H9 (cell line): ENCODE results near the gene NTPCR. TPM values are rescaled to one million over a fixed set of nuclear protein-coding genes. Genes with fewer than 3 reads are reported as not detected.

Experiments
- DNase-seq: peaks from one replicate; pipeline ENCODE4 v3.0.0-alpha.2; 2017
- H2AFZ ChIP-seq: one replicate; pipeline ENCODE4 v1.6.1; 2013; ENCODE audit warnings: mild to moderate bottlenecking, low read length, control low read depth, moderate library complexity
- H2AK5ac ChIP-seq: 2 replicates; pipeline ENCODE4 v1.6.1; 2013; ENCODE audit warnings: low read length, control low read depth, mixed read lengths; ENCODE audit not compliant: insufficient read length
- H2BK120ac ChIP-seq: one replicate; pipeline ENCODE4 v1.6.1; 2013; ENCODE audit warnings: low read depth, mild to moderate bottlenecking, low read length, control low read depth, inconsistent platforms; ENCODE audit not compliant: poor library complexity, severe bottlenecking
- H2BK12ac ChIP-seq: 2 replicates; pipeline ENCODE4 v1.6.1; 2013; ENCODE audit warnings: low read length, control low read depth, mixed read lengths, low read depth; ENCODE audit not compliant: insufficient read length
- H2BK15ac ChIP-seq: 2 replicates; pipeline ENCODE4 v1.6.1; 2013; ENCODE audit warnings: low read depth, low read length, control low read depth
- H2BK20ac ChIP-seq: one replicate; pipeline ENCODE4 v1.6.1; 2013; ENCODE audit warnings: low read depth, mild to moderate bottlenecking, low read length, control low read depth, inconsistent platforms; ENCODE audit not compliant: poor library complexity, severe bottlenecking
- H2BK5ac ChIP-seq: 2 replicates; pipeline ENCODE4 v1.6.1; 2013; ENCODE audit warnings: low read length, control low read depth, mixed read lengths; ENCODE audit not compliant: insufficient read length
- H3K14ac ChIP-seq: 2 replicates; pipeline ENCODE4 v1.6.1; 2013; ENCODE audit warnings: low read length, control low read depth; ENCODE audit not compliant: insufficient read depth
- H3K18ac ChIP-seq: 2 replicates; pipeline ENCODE4 v1.6.1; 2013; ENCODE audit warnings: low read depth, mild to moderate bottlenecking, mixed read lengths, low read length, control low read depth; ENCODE audit not compliant: insufficient read length
- H3K23ac ChIP-seq: 2 replicates; pipeline ENCODE4 v1.6.1; 2013; ENCODE audit warnings: low read length, control low read depth, mixed read lengths, low read depth; ENCODE audit not compliant: insufficient read length
- H3K23me2 ChIP-seq: 2 replicates; pipeline ENCODE4 v1.6.1; 2013; ENCODE audit warnings: low read depth, mild to moderate bottlenecking, mixed read lengths, low read length, control low read depth; ENCODE audit not compliant: insufficient read length, poor library complexity, severe bottlenecking
- H3K27ac ChIP-seq: 2 replicates; pipeline ENCODE4 v1.5.1; 2013; ENCODE audit warnings: low read length, control low read depth, mixed read lengths, low read depth; ENCODE audit not compliant: insufficient read length
- H3K27me3 ChIP-seq: 2 replicates; pipeline ENCODE4 v1.6.1; 2013; ENCODE audit warnings: low read length, control low read depth, inconsistent platforms; ENCODE audit not compliant: insufficient read depth
- H3K4ac ChIP-seq: 2 replicates; pipeline ENCODE4 v1.6.1; 2013; ENCODE audit warnings: low read depth, mild to moderate bottlenecking, control low read depth, inconsistent platforms, low read length, moderate library complexity
- H3K4me1 ChIP-seq: 2 replicates; pipeline ENCODE4 v1.6.1; 2013; ENCODE audit warnings: low read length, control low read depth, inconsistent platforms; ENCODE audit not compliant: insufficient read depth
- H3K4me2 ChIP-seq: 2 replicates; pipeline ENCODE4 v1.6.1; 2013; ENCODE audit warnings: low read length, control low read depth, mixed read lengths; ENCODE audit not compliant: insufficient read length, insufficient read depth
- H3K56ac ChIP-seq: 2 replicates; pipeline ENCODE4 v1.6.1; 2013; ENCODE audit warnings: low read depth, mild to moderate bottlenecking, mixed read lengths, low read length, control low read depth; ENCODE audit not compliant: insufficient read length
- H3K79me1 ChIP-seq: 2 replicates; pipeline ENCODE4 v1.6.1; 2013; ENCODE audit warnings: low read depth, mild to moderate bottlenecking, moderate library complexity, low read length, control low read depth, inconsistent platforms; ENCODE audit not compliant: insufficient read depth, poor library complexity, severe bottlenecking
- H3K79me2 ChIP-seq: 2 replicates; pipeline ENCODE4 v1.6.1; 2013; ENCODE audit warnings: low read length, control low read depth, inconsistent platforms; ENCODE audit not compliant: insufficient read depth
- H3K9ac ChIP-seq: 2 replicates; pipeline ENCODE4 v1.6.1; 2013; ENCODE audit warnings: low read length, control low read depth, mixed read lengths; ENCODE audit not compliant: insufficient read length; ENCODE audit errors: extremely low read depth
- H3K9me3 ChIP-seq: one replicate; pipeline ENCODE4 v1.6.1; 2013; ENCODE audit warnings: low read depth, low read length, inconsistent platforms; ENCODE audit not compliant: control insufficient read depth
- H3T11ph ChIP-seq: one replicate; pipeline ENCODE4 v1.6.1; 2013; ENCODE audit warnings: mild to moderate bottlenecking, low read length, control low read depth, inconsistent platforms
- H4K20me1 ChIP-seq: one replicate; pipeline ENCODE4 v1.6.1; 2013; ENCODE audit not compliant: control insufficient read depth, insufficient read length, insufficient read depth
- H4K5ac ChIP-seq: 2 replicates; pipeline ENCODE4 v1.6.1; 2013; ENCODE audit warnings: low read depth, mild to moderate bottlenecking, mixed read lengths, low read length, control low read depth; ENCODE audit not compliant: insufficient read length
- H4K8ac ChIP-seq: replicated peaks from 2 replicates; pipeline ENCODE4 v1.6.1; 2013; ENCODE audit warnings: low read length, control low read depth, mixed read lengths, low read depth; ENCODE audit not compliant: insufficient read length
- H4K91ac ChIP-seq: 2 replicates; pipeline ENCODE4 v1.6.1; 2013; ENCODE audit warnings: low read depth, mild to moderate bottlenecking, moderate library complexity, mixed read lengths, low read length, control low read depth; ENCODE audit not compliant: insufficient read length
- H3K27ac Mint-ChIP-seq, 3 experiments: 2 replicates in 2 of 3; 3 replicates in 1 of 3; pipeline ENCODE4 v1.8.0; 2020 to 2021; ENCODE audit warnings: mixed read lengths in 3 of 3, mild to moderate bottlenecking in 1 of 3, moderate library complexity in 1 of 3
- H3K27me3 Mint-ChIP-seq: 2 replicates; pipeline ENCODE4 v1.8.0; 2021; ENCODE audit warnings: low read depth, mild to moderate bottlenecking, moderate library complexity, mixed read lengths
- H3K36me3 Mint-ChIP-seq, 3 experiments: 2 replicates in 2 of 3; 3 replicates in 1 of 3; pipeline ENCODE4 v1.8.0; 2020 to 2021; ENCODE audit warnings: low read depth in 3 of 3, mixed read lengths in 3 of 3; ENCODE audit not compliant: insufficient read depth in 1 of 3
- H3K4me1 Mint-ChIP-seq, 2 experiments: 2 replicates each; pipeline ENCODE4 v1.8.0; 2020; ENCODE audit warnings: mixed read lengths in 2 of 2
- H3K4me3 Mint-ChIP-seq, 2 experiments: 2 replicates in 1 of 2; 3 replicates in 1 of 2; pipeline ENCODE4 v1.8.0; 2020 to 2021; ENCODE audit warnings: mild to moderate bottlenecking in 2 of 2, mixed read lengths in 2 of 2, moderate library complexity in 1 of 2
- H3K9me3 Mint-ChIP-seq, 2 experiments: 2 replicates in 1 of 2; 3 replicates in 1 of 2; pipeline ENCODE4 v1.8.0; 2020; ENCODE audit warnings: mild to moderate bottlenecking in 2 of 2, mixed read lengths in 2 of 2, moderate library complexity in 1 of 2
- WGBS: extraction: QIAGEN DNeasy Blood & Tissue Kit; methylation state at CpG from one replicate; pipeline ENCODE4 v1.1.7; 2013; ENCODE audit warnings: missing lambda C conversion rate, low lambda C conversion rate, mixed read lengths; ENCODE audit not compliant: insufficient read length; ENCODE audit errors: extremely low coverage; 5-methylcytosine and 5-hydroxymethylcytosine counted together
- total RNA-seq: library from RNA; stranded (reverse); gene quantifications from 2 replicates; pipeline ENCODE4 v1.2.1, GENCODE V29; 2021
- TF ChIP-seq, protein P1 (sequence below): fragments of 200-600 bp; sonication (generic); conservative IDR thresholded peaks from 3 replicates; pipeline ENCODE4 v1.8.0; 2021; ENCODE audit warnings: antibody characterized with exemption, mild to moderate bottlenecking

Gene NTPCR
- total RNA-seq, 1 experiment from 2014 or later: 87.4 TPM

DNA sequence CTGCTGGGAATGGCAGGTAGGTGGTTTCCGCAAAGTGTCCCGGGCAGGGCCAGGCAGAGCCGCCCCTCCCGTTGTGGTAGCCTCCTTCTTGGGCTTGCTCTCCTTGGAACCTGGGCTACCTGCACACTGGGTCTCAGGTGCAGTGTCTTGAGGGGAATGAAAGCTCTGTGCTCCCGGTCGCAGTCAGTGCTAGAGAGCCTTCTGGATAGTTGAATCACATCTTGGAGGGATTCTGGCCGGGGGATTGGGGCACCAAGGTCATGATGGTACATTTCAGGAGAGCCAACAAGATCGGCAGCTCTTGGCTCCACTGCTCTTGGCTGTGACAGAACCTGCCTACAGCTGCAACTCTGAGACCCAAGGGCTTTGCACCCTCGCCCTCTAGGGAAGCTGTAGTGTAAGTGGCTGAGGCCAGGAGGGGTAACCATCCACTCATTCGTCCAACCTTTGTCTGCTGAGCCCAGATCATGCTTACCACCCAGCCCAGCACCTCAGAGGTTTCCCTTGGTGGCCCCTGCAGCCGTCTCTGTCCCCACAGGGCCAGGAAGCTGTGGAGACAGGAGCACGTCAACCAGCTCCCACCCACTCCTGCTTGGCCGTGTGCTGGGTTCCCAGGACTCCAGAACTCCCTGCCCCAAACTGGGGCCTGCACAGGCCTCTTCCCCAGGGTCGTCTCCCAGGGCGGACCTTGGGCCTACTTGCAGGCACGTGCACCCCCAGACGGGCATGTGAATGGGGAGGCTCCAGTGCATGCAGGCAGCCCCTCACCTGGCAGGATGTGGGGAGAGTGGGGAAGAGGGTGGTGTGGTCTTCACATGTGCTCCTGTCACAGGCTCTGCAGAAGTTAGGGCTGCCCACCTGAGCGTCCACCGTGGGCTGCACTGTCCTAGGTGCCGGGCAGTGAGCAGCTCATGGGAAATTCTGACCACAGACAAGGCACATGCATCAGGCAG lies 40.0 kb downstream of the NTPCR start:
- H4K8ac ChIP-seq: no peak overlapping the region

More for the DNA sequence above, 40.0 kb downstream of the NTPCR start:
- Histone ChIP-seq H2BK120ac (no peak overlapping the region), H2AFZ (no peak overlapping the region), H2BK12ac (no peak overlapping the region), H3K79me2 (no peaks in the 10 kb centered on the region), H3K79me1 (no peaks in the 10 kb centered on the region), H4K91ac (no peak overlapping the region), H3K9me3 (peaks cover 18% of the 10 kb centered on the region), H3K56ac (no peak overlapping the region), H3K23ac (no peak overlapping the region), H3K18ac (no peak overlapping the region), H2BK15ac (no peak overlapping the region), H3K4me2 (no peak overlapping the region), H3K23me2 (no peaks in the 10 kb centered on the region), H3K27ac (no peak overlapping the region), H3K14ac (no peak overlapping the region), H3K9ac (no peak overlapping the region), H3K4me1 (no peaks in the 10 kb centered on the region), H2BK5ac (no peak overlapping the region), H4K5ac (no peak overlapping the region), H3T11ph (no peak overlapping the region), H3K27me3 (no peaks in the 10 kb centered on the region), H3K4ac (no peak overlapping the region), H2BK20ac (no peak overlapping the region), H4K20me1 (no peaks in the 10 kb centered on the region), H2AK5ac (no peak overlapping the region)
- no peak for DNase-seq
- Mint-ChIP-seq H3K9me3 (peaks cover 27 to 35% of the 10 kb centered on the region in 2 experiments), H3K27ac (peak overlapping the region in 1 of 3 experiments; percentile 77; a peak in 1 of 7 replicates), H3K4me3 (no peak overlapping the region), H3K4me1 (no peaks in the 10 kb centered on the region), H3K27me3 (no peaks in the 10 kb centered on the region; the same call in 1 of the 2 replicates), H3K36me3 (peaks cover 45 to 52% (median 47%) of the 10 kb centered on the region in 3 experiments)
- TF ChIP-seq, protein P1, sequence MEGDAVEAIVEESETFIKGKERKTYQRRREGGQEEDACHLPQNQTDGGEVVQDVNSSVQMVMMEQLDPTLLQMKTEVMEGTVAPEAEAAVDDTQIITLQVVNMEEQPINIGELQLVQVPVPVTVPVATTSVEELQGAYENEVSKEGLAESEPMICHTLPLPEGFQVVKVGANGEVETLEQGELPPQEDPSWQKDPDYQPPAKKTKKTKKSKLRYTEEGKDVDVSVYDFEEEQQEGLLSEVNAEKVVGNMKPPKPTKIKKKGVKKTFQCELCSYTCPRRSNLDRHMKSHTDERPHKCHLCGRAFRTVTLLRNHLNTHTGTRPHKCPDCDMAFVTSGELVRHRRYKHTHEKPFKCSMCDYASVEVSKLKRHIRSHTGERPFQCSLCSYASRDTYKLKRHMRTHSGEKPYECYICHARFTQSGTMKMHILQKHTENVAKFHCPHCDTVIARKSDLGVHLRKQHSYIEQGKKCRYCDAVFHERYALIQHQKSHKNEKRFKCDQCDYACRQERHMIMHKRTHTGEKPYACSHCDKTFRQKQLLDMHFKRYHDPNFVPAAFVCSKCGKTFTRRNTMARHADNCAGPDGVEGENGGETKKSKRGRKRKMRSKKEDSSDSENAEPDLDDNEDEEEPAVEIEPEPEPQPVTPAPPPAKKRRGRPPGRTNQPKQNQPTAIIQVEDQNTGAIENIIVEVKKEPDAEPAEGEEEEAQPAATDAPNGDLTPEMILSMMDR: no peak
- no CpG with 5 or more reads among the region's 20 CpGs for WGBS
